ENCODE measurements around the gene GFRA1.

Gene GFRA1

GRCh38 chr10:116255886-116256751 is 16.9 kb downstream of the GFRA1 start:
- TF ChIP-seq CTCF (IDR thresholded peaks at IDR 0.05; ENCODE audit: low read depth, low read length), result no peak
- H3K4me3 ChIP-seq (ENCODE audit: low read depth, low read length), result no peak overlapping the region
- DNase-seq (ENCODE audit: low read depth, low spot score), result peak; percentile 59
- in situ Hi-C loops (cut with HindIII; ENCODE audit: low sequenced_read_pairs), result no loop called here

- TF ChIP-seq CTCF (IDR thresholded peaks at IDR 0.05; ENCODE audit: low read depth, low read length), result no peak
- DNase-seq (ENCODE audit: low read depth, low spot score), result peak; percentile 54
- H3K4me3 ChIP-seq (ENCODE audit: low read depth, low read length), result no peak overlapping the region
- in situ Hi-C loops (cut with HindIII; ENCODE audit: low sequenced_read_pairs), result no loop called here
These were observed 18.4 kb downstream of the GFRA1 start for GRCh38 chr10:116254422-116255155.

DNA sequence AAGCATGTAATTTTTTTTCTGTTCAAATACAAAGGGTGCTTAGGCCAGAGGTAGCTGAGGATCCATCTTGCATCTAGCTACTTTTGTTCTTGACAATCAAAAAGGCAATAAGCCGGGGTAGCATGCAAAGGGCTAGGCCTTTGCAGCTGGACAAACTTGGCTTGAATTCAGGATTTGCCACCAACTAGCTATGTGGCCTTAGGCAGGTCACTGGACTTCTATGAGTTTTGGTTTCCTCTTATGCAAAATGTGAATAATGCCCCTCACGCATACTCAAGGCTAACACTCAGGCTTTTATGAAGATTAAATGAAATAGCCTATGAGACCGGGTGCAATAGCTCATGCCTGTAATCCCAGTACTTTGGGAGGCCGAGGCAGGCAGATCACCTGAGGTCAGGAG is 19.3 kb downstream of the GFRA1 start:
- in situ Hi-C loops (cut with HindIII; ENCODE audit: low sequenced_read_pairs), result no loop called here
- TF ChIP-seq CTCF (IDR thresholded peaks at IDR 0.05; ENCODE audit: low read depth, low read length), result no peak
- DNase-seq (ENCODE audit: low read depth, low spot score), result no peak
- H3K4me3 ChIP-seq (ENCODE audit: low read depth, low read length), result no peak overlapping the region

GRCh38 chr10:116251602-116252395 is 21.2 kb downstream of the GFRA1 start:
- no peak for TF ChIP-seq CTCF (IDR thresholded peaks at IDR 0.05; ENCODE audit: low read depth, low read length)
- no peak overlapping the region for H3K4me3 ChIP-seq (ENCODE audit: low read depth, low read length)
- no peak for DNase-seq (ENCODE audit: low read depth, low spot score)
- in situ Hi-C loops (cut with HindIII; ENCODE audit: low sequenced_read_pairs), result no loop called here

GRCh38 chr10:116247691-116248090 is 25.3 kb downstream of the GFRA1 start:
- no peak for TF ChIP-seq CTCF (IDR thresholded peaks at IDR 0.05; ENCODE audit: low read depth, low read length)
- in situ Hi-C loops (cut with HindIII; ENCODE audit: low sequenced_read_pairs), result no loop called here
- no peak overlapping the region for H3K4me3 ChIP-seq (ENCODE audit: low read depth, low read length)
- no peak for DNase-seq (ENCODE audit: low read depth, low spot score)

- no peak overlapping the region for H3K4me3 ChIP-seq (ENCODE audit: low read depth, low read length)
- in situ Hi-C loops (cut with HindIII; ENCODE audit: low sequenced_read_pairs), result no loop called here
- no peak for DNase-seq (ENCODE audit: low read depth, low spot score)
- TF ChIP-seq CTCF (IDR thresholded peaks at IDR 0.05; ENCODE audit: low read depth, low read length), result no peak
These were observed 26.7 kb downstream of the GFRA1 start for GRCh38 chr10:116246263-116246662.
